GM12878 (cell line): Measurements from ENCODE around the gene OSMR. TPM values are rescaled to one million over a fixed set of nuclear protein-coding genes. Genes with fewer than 3 reads are reported as not detected.

Source experiments
- ATAC-seq: fragments of 200-7000 bp; cut with Tn5 transposase; 3 replicates; pipeline ENCODE4 v1.9.1; 2020; ENCODE audit warnings: mild to moderate bottlenecking, moderate library complexity
- BruUV-seq: library from RNA; stranded (reverse); fragments of 400-500 nt; replicated peaks from 2 replicates; lab custom pipeline; 2021; lab: Mats Ljungman, UMichigan
- CTCF ChIA-PET: fragments of 300-600 bp; sonication (Branson Sonifier 250); formaldehyde crosslinking; extraction: SDS; loops from one replicate; lab custom pipeline; 2021; ENCODE audit warnings: inconsistent platforms; lab: Yijun Ruan, JAX
- POLR2A ChIA-PET: fragments of 350-600 bp; formaldehyde crosslinking; extraction: SDS; loops from one replicate; lab custom pipeline; 2021; ENCODE audit warnings: inconsistent platforms; lab: Charles Lee
- RAD21 ChIA-PET: fragments of 300-600 bp; sonication (Branson Sonifier 250); formaldehyde crosslinking; loops from one replicate; lab custom pipeline; 2023; ENCODE audit warnings: antibody characterized with exemption; ENCODE audit not compliant: unreplicated experiment; lab: Charles Lee
- SMC1A ChIA-PET: fragments of 300-600 bp; sonication (Branson Sonifier 250); formaldehyde crosslinking; loops from one replicate; lab custom pipeline; 2023; ENCODE audit not compliant: unreplicated experiment, uncharacterized antibody; lab: Charles Lee
- DNase-seq: peaks from one replicate; pipeline ENCODE4 v3.0.0-alpha.2; 2011; ENCODE audit warnings: low read depth, low spot score
- FAIRE-seq: peaks from 3 replicates; lab custom pipeline; 2011; peaks lifted over from hg19 to GRCh38; lab: Jason Lieb, UNC
- H2AFZ ChIP-seq: 2 replicates; pipeline ENCODE4 v1.6.0; 2011; ENCODE audit warnings: low read depth, low read length, control low read depth; ENCODE audit not compliant: control insufficient read depth
- H3K27ac ChIP-seq: 2 replicates; pipeline ENCODE4 v1.5.1; 2011; ENCODE audit warnings: control low read depth; ENCODE audit not compliant: control insufficient read depth, insufficient read depth
- H3K27me3 ChIP-seq, 2 experiments: replicated peaks in 1 of 2; 2 replicates each; pipeline versions ENCODE4 v1.6.0 to v1.6.1; 2011; ENCODE audit warnings: low read length in 1 of 2; ENCODE audit not compliant: control insufficient read depth in 2 of 2, insufficient read depth in 2 of 2
- H3K36me3 ChIP-seq, 2 experiments: 2 replicates each; pipeline ENCODE4 v1.5.1; 2011; ENCODE audit warnings: low read length in 1 of 2; ENCODE audit not compliant: control insufficient read depth in 2 of 2, insufficient read depth in 2 of 2
- H3K4me1 ChIP-seq: 2 replicates; pipeline ENCODE4 v1.6.1; 2011; ENCODE audit warnings: mild to moderate bottlenecking, low read length, moderate library complexity, mixed read lengths; ENCODE audit not compliant: control insufficient read depth, insufficient read depth
- H3K4me2 ChIP-seq: 2 replicates; pipeline ENCODE4 v1.6.0; 2011; ENCODE audit warnings: control low read depth; ENCODE audit not compliant: control insufficient read depth, insufficient read depth
- H3K4me3 ChIP-seq: fragments of 200-600 bp; sonication (generic); 2 replicates; pipeline ENCODE4 v1.5.1; 2016
- H3K79me2 ChIP-seq: 2 replicates; pipeline ENCODE4 v1.6.0; 2011; ENCODE audit warnings: low read length; ENCODE audit not compliant: control insufficient read depth, insufficient read depth
- H3K9ac ChIP-seq: 2 replicates; pipeline ENCODE4 v1.8.0; 2011; ENCODE audit warnings: low read length, control low read depth, mixed read lengths; ENCODE audit not compliant: control insufficient read depth, insufficient read depth
- H3K9me3 ChIP-seq: replicated peaks from 3 replicates; pipeline ENCODE4 v1.5.1; 2011; ENCODE audit warnings: mild to moderate bottlenecking, low read length; ENCODE audit not compliant: control insufficient read depth, insufficient read depth
- H4K20me1 ChIP-seq: 2 replicates; pipeline ENCODE4 v1.6.0; 2011; ENCODE audit not compliant: control insufficient read depth, insufficient read depth
- BACH1 ChIP-seq: fragments of 450-650 bp; IDR thresholded peaks from 2 replicates; pipeline ENCODE4 v1.6.1; 2017; ENCODE audit warnings: mild to moderate bottlenecking, borderline replicate concordance
- CEBPZ ChIP-seq: fragments of 150-350 bp; IDR thresholded peaks from 2 replicates; pipeline ENCODE4 v1.6.1; 2016; ENCODE audit warnings: low read depth, low read length
- FOXM1 ChIP-seq: IDR thresholded peaks from 2 replicates; pipeline ENCODE4 v1.6.1; 2012; ENCODE audit warnings: low read depth, mild to moderate bottlenecking, inconsistent platforms, low read length, moderate library complexity
- HDAC6 ChIP-seq: fragments of 200-600 bp; sonication (generic); IDR thresholded peaks from one replicate; pipeline ENCODE4 v1.8.0; 2017; ENCODE audit warnings: antibody characterized with exemption; ENCODE audit not compliant: unreplicated experiment
- JUND ChIP-seq: IDR thresholded peaks from 2 replicates; pipeline ENCODE4 v1.6.1; 2012; ENCODE audit warnings: low read depth, mild to moderate bottlenecking, low read length, improper control_type of control experiment, moderate library complexity
- NFYA ChIP-seq: IDR thresholded peaks from 2 replicates; pipeline ENCODE4 v1.6.1; 2011; ENCODE audit warnings: low read depth, mild to moderate bottlenecking, low read length, improper control_type of control experiment, borderline replicate concordance
- PML ChIP-seq: IDR thresholded peaks from 2 replicates; pipeline ENCODE4 v1.6.1; 2012; ENCODE audit warnings: low read length, inconsistent platforms
- RBBP5 ChIP-seq: fragments of 200-600 bp; sonication (generic); conservative IDR thresholded peaks from 2 replicates; pipeline ENCODE4 v1.6.1; 2016
- SUPT20H ChIP-seq: IDR thresholded peaks from 2 replicates; pipeline ENCODE4 v1.6.1; 2011; ENCODE audit warnings: low read depth, mild to moderate bottlenecking, low read length, moderate library complexity, borderline replicate concordance; ENCODE audit not compliant: control insufficient read depth
- TCF12 ChIP-seq: IDR thresholded peaks from 2 replicates; pipeline ENCODE4 v1.6.1; 2011; ENCODE audit warnings: low read depth, mild to moderate bottlenecking, low read length
- TCF7 ChIP-seq: IDR thresholded peaks from 2 replicates; pipeline ENCODE4 v1.6.1; 2014; ENCODE audit warnings: antibody characterized with exemption, borderline replicate concordance
- YBX1 ChIP-seq: fragments of 450-650 bp; IDR thresholded peaks from 2 replicates; pipeline ENCODE4 v1.6.1; 2016; ENCODE audit warnings: antibody characterized with exemption
- YY1 ChIP-seq: IDR thresholded peaks from 2 replicates; pipeline ENCODE4 v1.6.1; 2011; ENCODE audit warnings: low read depth, mild to moderate bottlenecking, low read length
- WGBS: methylation state at CpG from one replicate; pipeline ENCODE4 v1.1.6; 2016; ENCODE audit warnings: low lambda C conversion rate; ENCODE audit not compliant: insufficient replicate concordance, insufficient coverage; ENCODE audit errors: missing lambda C conversion rate; 5-methylcytosine and 5-hydroxymethylcytosine counted together
- in situ Hi-C: fragments of 300-500 bp; cut with MboI; formaldehyde crosslinking; loops from 9 replicates; pipeline ENCODE4 v1.14.3; 2018; ENCODE audit warnings: mixed read lengths
- intact Hi-C: fragments of 100-400 bp; cut with micrococcal nuclease; formaldehyde crosslinking; loops from one replicate; pipeline ENCODE4 v1.14.2; 2022; ENCODE audit not compliant: unreplicated experiment
- polyA plus RNA-seq, 11 experiments: library from polyadenylated mRNA; depleted of rRNA in 4 of 11; unstranded in 6 of 11; stranded (reverse) in 5 of 11; fragments of >200 nt; fragmentation: Nextera tagmentation in 4 of 11; fragmentation: Illumina TruSeq in 1 of 11; extraction: Ambion mirVana in 4 of 11; extraction: Trizol in 1 of 11; gene quantifications; 1 replicate in 1 of 11; 2 replicates in 10 of 11; pipeline versions ENCODE4 v1.2.1 to v1.2.3, GENCODE V29; 2011 to 2016; ENCODE audit warnings: inconsistent platforms in 2 of 11, missing spikeins in 2 of 11, low read depth in 1 of 11
- total RNA-seq, 4 experiments: library from RNA; depleted of rRNA in 3 of 4; stranded (reverse); fragments of >200 nt in 3 of 4; fragmentation: Illumina TruSeq in 1 of 4; extraction: Trizol in 1 of 4; gene quantifications; 2 replicates each; pipeline versions ENCODE4 v1.2.1 to v1.2.3, GENCODE V29; 2013 to 2021
- TF ChIP-seq, protein P1 (sequence below): fragments of 450-650 bp; IDR thresholded peaks from 2 replicates; pipeline ENCODE4 v1.6.1; 2016; ENCODE audit warnings: mild to moderate bottlenecking, moderate library complexity, borderline replicate concordance

Gene OSMR
- total and polyA plus RNA-seq, 10 of the 15 experiments (the other 5 are each of a cell fraction or from before 2014, with no cell fraction given), result 0.03 to 0.05 TPM; not detected in 8

- ChIA-PET RAD21 (interaction anchor here (1.7 kb wide), 1 partner anchor 472 kb away, joined by 4 read pairs; no protein-coding TSS in a partner anchor), CTCF (interaction anchor here (0.8 to 2.3 kb wide), 2 partner anchors 8 to 64 kb away, joined by 3 to 11 read pairs; no protein-coding TSS in a partner anchor), SMC1A (no interaction called here), POLR2A (no interaction called here)
- intact Hi-C loops (no loop called here), in situ Hi-C loops (no loop called here)
- no peak for ATAC-seq
- Histone ChIP-seq H3K9me3 (no peaks in the 10 kb centered on the region), H3K27ac (no peak overlapping the region), H3K4me2 (no peak overlapping the region), H4K20me1 (no peaks in the 10 kb centered on the region), H3K9ac (no peak overlapping the region), H3K4me1 (no peaks in the 10 kb centered on the region), H3K36me3 (no peaks in the 10 kb centered on the region), H3K27me3 (no peaks in the 10 kb centered on the region), H3K4me3 (no peak overlapping the region), H2AFZ (no peak overlapping the region), H3K79me2 (no peaks in the 10 kb centered on the region)
- no peak for DNase-seq
- 50% methylated on average over 2 of the region's 2 CpGs for WGBS
- no TSS peak for BruUV-seq
- no peak for FAIRE-seq
- no peak for TF ChIP-seq BACH1
- TF ChIP-seq NFYA, result no peak
- no peak for TF ChIP-seq CEBPZ
- no peak for TF ChIP-seq FOXM1
- TF ChIP-seq JUND, result no peak
- TF ChIP-seq, protein P1, sequence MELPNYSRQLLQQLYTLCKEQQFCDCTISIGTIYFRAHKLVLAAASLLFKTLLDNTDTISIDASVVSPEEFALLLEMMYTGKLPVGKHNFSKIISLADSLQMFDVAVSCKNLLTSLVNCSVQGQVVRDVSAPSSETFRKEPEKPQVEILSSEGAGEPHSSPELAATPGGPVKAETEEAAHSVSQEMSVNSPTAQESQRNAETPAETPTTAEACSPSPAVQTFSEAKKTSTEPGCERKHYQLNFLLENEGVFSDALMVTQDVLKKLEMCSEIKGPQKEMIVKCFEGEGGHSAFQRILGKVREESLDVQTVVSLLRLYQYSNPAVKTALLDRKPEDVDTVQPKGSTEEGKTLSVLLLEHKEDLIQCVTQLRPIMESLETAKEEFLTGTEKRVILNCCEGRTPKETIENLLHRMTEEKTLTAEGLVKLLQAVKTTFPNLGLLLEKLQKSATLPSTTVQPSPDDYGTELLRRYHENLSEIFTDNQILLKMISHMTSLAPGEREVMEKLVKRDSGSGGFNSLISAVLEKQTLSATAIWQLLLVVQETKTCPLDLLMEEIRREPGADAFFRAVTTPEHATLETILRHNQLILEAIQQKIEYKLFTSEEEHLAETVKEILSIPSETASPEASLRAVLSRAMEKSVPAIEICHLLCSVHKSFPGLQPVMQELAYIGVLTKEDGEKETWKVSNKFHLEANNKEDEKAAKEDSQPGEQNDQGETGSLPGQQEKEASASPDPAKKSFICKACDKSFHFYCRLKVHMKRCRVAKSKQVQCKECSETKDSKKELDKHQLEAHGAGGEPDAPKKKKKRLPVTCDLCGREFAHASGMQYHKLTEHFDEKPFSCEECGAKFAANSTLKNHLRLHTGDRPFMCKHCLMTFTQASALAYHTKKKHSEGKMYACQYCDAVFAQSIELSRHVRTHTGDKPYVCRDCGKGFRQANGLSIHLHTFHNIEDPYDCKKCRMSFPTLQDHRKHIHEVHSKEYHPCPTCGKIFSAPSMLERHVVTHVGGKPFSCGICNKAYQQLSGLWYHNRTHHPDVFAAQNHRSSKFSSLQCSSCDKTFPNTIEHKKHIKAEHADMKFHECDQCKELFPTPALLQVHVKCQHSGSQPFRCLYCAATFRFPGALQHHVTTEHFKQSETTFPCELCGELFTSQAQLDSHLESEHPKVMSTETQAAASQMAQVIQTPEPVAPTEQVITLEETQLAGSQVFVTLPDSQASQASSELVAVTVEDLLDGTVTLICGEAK, result no peak
- no peak for TF ChIP-seq PML
- no peak for TF ChIP-seq TCF7
- no peak for TF ChIP-seq SUPT20H
- TF ChIP-seq YY1, result no peak
- TF ChIP-seq TCF12, result no peak
- no peak for TF ChIP-seq YBX1
- TF ChIP-seq RBBP5, result no peak
- no peak for TF ChIP-seq HDAC6
Observed at GRCh38 chr5:38913714-38914113, 67.9 kb downstream of the OSMR start.
